Measurements from ENCODE around the gene ZFYVE21.

ZFYVE21 gene

GRCh38 chr14:103702497-103703432 is 12.8 kb upstream of the ZFYVE21 start:
- Histone ChIP-seq H3K27ac (no peak overlapping the region), H3K36me3 (ENCODE audit: insufficient read depth) (no peaks in the 10 kb centered on the region), H3K4me1 (ENCODE audit: low read depth, poor library complexity, severe bottlenecking) (no peaks in the 10 kb centered on the region), H2AFZ (ENCODE audit: low read depth) (no peak overlapping the region), H3K4me3 (IDR thresholded peaks at IDR 0.05; ENCODE audit: insufficient read depth, low read depth, low read length) (no peak overlapping the region), H3K27me3 (ENCODE audit: insufficient read depth, low read depth) (no peaks in the 10 kb centered on the region), H3K79me2 (ENCODE audit: insufficient read depth, low read depth) (no peaks in the 10 kb centered on the region), H4K20me1 (ENCODE audit: insufficient read depth) (no peaks in the 10 kb centered on the region), H3K9ac (no peak overlapping the region), H3K4me2 (no peak overlapping the region)
- no peak for TF ChIP-seq CTCF (conservative IDR thresholded peaks at IDR 0.05; ENCODE audit: low read depth, low read length)

GRCh38 chr14:103703433-103704385 is 11.9 kb upstream of the ZFYVE21 start:
- H3K4me3 ChIP-seq (IDR thresholded peaks at IDR 0.05; ENCODE audit: insufficient read depth, low read depth, low read length) = no peak overlapping the region
- no peak overlapping the region for H3K27ac ChIP-seq
- H3K79me2 ChIP-seq (ENCODE audit: insufficient read depth, low read depth) = no peaks in the 10 kb centered on the region
- H2AFZ ChIP-seq (ENCODE audit: low read depth) = no peak overlapping the region
- no peaks in the 10 kb centered on the region for H3K27me3 ChIP-seq (ENCODE audit: insufficient read depth, low read depth)
- no peak for TF ChIP-seq CTCF (conservative IDR thresholded peaks at IDR 0.05; ENCODE audit: low read depth, low read length)
- no peaks in the 10 kb centered on the region for H3K36me3 ChIP-seq (ENCODE audit: insufficient read depth)
- no peaks in the 10 kb centered on the region for H3K4me1 ChIP-seq (ENCODE audit: low read depth, poor library complexity, severe bottlenecking)
- no peak overlapping the region for H3K4me2 ChIP-seq
- H3K9ac ChIP-seq = no peak overlapping the region
- H4K20me1 ChIP-seq (ENCODE audit: insufficient read depth) = no peaks in the 10 kb centered on the region

GRCh38 chr14:103704708-103705107 is 10.9 kb upstream of the ZFYVE21 start:
- no peak overlapping the region for H3K4me2 ChIP-seq
- no peak for TF ChIP-seq CTCF (conservative IDR thresholded peaks at IDR 0.05; ENCODE audit: low read depth, low read length)
- H3K9ac ChIP-seq = no peak overlapping the region
- no peak overlapping the region for H3K27ac ChIP-seq
- no peaks in the 10 kb centered on the region for H4K20me1 ChIP-seq (ENCODE audit: insufficient read depth)
- no peak overlapping the region for H2AFZ ChIP-seq (ENCODE audit: low read depth)
- no peaks in the 10 kb centered on the region for H3K79me2 ChIP-seq (ENCODE audit: insufficient read depth, low read depth)
- H3K4me1 ChIP-seq (ENCODE audit: low read depth, poor library complexity, severe bottlenecking) = no peaks in the 10 kb centered on the region
- H3K4me3 ChIP-seq (IDR thresholded peaks at IDR 0.05; ENCODE audit: insufficient read depth, low read depth, low read length) = no peak overlapping the region
- no peaks in the 10 kb centered on the region for H3K27me3 ChIP-seq (ENCODE audit: insufficient read depth, low read depth)
- H3K36me3 ChIP-seq (ENCODE audit: insufficient read depth) = no peaks in the 10 kb centered on the region

- H3K27me3 ChIP-seq (ENCODE audit: insufficient read depth, low read depth) = no peaks in the 10 kb centered on the region
- H3K4me2 ChIP-seq = no peak overlapping the region
- H3K36me3 ChIP-seq (ENCODE audit: insufficient read depth) = no peaks in the 10 kb centered on the region
- no peak for TF ChIP-seq CTCF (conservative IDR thresholded peaks at IDR 0.05; ENCODE audit: low read depth, low read length)
- H3K79me2 ChIP-seq (ENCODE audit: insufficient read depth, low read depth) = no peaks in the 10 kb centered on the region
- no peak overlapping the region for H2AFZ ChIP-seq (ENCODE audit: low read depth)
- H4K20me1 ChIP-seq (ENCODE audit: insufficient read depth) = no peaks in the 10 kb centered on the region
- H3K9ac ChIP-seq = no peak overlapping the region
- no peak overlapping the region for H3K27ac ChIP-seq
- no peaks in the 10 kb centered on the region for H3K4me1 ChIP-seq (ENCODE audit: low read depth, poor library complexity, severe bottlenecking)
- H3K4me3 ChIP-seq (IDR thresholded peaks at IDR 0.05; ENCODE audit: insufficient read depth, low read depth, low read length) = no peak overlapping the region
Measured at GRCh38 chr14:103705118-103705503, 10.5 kb upstream of the ZFYVE21 start.

Data from KMS-11 (cell line).